ENCODE data around the gene KDM8.

The KDM8 gene

DNA sequence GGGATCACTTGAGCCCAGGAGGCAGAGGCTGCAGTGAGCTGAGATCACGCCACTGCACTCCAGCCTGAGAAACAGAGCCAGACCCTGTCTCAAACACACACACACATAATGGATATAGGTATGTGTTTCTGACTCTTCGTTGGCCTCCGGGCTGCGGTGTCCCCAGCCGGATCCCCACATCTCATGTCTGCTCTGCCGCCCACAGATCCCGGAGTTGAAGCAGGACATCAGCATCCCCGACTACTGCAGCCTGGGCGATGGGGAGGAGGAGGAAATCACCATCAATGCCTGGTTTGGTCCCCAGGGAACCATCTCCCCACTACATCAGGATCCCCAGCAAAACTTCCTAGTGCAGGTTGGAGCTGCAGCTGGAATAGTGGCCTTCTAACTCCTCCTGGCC lies 15.4 kb downstream of the KDM8 start:
- DNase-seq = no peak

DNA sequence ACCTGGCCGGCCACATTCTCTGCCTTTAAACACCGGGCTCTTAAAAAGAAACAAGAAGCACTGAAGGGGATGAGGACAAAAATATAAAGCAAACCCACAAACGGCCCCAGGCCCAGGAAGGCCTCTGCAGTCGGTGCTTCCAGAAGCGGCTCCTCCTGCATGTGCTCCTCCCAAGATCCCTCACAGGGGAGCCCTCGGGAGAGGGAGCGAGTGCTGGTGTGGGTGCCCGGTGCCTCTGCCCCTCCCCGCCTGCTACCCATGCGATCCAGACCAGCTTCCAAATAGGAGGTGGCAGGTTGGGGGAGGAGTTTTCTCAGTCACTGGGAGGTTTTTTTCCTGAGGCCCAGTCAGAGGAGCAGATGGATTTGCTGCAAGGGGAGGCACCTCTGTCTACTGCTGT lies 15.8 kb downstream of the KDM8 start:
- DNase-seq = no peak

DNA sequence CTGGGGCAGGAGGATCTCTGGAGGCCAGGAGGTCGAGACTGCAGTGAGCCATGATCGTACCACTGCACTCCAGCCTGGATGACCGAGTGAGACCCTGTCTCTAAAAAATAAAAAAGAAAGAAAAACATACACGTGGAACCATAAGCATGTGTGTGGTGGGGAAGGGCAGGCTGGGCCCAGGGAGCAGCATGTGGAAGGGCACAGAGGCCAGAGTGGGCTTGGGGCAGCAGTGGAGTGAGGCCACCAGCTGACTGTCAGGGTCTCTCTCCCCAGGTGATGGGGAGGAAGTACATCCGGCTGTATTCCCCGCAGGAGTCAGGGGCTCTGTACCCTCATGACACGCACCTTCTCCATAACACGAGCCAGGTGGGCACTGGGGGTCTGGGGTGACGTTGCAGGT lies 16.8 kb downstream of the KDM8 start:
- DNase-seq = no peak

DNA sequence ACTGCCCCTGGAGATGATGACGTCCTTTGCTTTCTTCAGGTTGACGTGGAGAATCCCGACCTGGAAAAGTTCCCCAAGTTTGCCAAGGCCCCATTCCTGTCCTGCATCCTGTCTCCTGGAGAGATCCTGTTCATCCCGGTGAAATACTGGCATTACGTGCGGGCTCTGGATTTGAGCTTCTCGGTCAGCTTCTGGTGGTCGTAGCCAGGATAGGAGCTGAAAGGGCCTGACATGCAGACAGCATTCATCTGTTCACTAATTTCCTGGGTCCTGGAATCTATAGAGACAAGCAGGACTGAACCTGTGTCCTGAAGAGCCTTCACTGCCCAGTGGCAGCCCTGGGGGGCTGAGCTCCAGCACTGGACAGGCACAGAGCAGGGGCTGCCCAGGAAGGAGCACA lies 17.2 kb downstream of the KDM8 start:
- no peak for DNase-seq

DNA sequence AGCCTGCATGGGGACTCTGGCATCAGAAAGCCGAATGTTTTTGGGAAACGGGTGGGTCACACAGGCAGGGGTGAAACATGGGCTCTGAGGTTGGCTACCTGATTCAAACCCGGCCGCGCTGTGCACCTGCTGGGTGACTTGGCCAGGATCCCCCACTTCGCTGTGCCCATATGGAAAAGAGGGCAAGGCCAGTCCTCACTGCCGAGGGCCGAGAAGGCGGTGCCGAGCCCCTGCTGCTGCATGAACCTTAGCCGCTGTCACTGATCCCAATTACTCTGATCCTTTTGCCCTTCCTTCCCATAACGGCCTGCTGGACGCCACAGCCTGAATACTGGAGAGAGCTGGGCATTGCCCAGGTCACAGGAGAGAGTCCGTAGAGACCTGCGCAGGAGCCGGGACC lies 17.7 kb downstream of the KDM8 start:
- DNase-seq = no peak

DNA sequence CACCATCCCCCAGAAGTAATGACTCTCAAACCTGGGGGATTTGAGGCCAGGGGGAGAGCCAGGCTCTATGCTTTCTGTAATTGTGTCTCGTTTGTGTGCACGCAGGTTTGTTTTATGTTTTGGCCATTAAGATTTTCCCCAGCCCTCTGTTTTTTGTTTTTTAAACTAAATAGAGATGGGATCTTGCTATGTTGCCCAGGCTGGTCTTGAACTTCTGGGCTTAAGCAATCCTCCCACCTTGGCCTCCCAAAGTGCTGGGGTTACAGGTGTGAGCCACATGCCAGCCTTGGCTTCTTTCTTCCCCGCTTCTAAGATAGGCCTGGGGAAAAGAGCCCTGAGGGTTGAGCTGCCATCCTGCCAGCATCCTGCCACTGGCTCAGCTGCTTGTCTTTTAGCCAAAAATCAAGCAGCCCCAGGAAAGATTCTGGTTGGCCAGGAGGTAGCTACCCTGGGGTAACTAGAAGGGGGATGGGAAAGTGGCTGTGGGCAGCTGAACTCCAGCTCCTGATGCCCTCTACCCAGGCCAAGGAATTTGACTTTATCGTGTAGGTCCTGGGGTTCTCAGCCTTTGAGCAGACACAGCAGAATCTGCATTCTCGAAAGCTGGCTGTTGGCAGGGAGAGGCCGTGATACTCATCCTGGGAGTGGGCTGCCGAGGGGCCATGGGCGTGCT lies 18.4 kb downstream of the KDM8 start:
- no peak for DNase-seq

DNA sequence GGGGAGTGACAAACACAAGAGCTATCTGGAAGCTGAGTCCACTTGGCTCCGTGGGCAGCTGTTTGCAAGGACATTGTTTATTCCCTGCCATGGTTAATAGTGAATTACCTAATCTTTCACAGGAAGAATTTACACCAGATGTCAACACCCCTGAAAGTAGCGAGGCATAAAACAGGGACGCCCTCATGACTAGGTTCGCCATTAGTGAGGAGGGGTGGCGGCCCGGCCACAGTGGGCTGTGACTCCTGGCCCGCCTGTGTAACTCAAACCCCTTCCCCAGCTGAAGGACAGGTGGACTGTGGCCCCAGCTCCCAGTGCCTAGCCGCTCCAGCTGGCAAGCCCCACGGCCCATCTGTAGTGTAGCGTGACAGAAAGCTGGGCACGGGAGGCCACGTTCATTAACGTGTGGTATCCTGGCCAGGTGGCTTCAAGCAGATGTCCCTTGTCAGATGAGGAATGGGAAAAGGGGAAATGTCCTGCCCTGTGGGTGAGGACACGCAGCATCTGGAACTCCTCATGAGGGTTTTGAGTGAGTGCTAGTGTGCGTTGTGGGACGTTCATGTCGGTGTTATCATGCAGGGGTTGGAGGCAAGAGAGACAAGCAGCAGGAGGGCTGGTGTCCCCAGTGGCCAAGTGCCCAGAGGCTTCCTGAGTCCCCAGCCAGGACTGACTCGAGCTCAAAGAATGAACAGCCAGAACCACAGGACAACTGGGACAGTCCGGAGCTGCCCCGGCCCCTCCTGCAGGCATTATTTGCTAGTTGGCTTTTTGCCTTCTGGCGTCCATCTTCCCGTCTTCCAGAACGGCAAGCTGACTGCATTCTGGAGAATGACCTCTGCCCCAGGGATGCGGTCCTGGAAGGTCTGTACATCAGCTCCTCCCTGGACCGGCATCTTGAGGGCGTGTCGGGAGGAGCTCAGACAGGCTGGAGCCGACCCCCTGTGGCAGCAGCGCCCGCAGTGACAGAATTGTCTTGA lies 19.2 kb downstream of the KDM8 start:
- DNase-seq = no peak

DNA sequence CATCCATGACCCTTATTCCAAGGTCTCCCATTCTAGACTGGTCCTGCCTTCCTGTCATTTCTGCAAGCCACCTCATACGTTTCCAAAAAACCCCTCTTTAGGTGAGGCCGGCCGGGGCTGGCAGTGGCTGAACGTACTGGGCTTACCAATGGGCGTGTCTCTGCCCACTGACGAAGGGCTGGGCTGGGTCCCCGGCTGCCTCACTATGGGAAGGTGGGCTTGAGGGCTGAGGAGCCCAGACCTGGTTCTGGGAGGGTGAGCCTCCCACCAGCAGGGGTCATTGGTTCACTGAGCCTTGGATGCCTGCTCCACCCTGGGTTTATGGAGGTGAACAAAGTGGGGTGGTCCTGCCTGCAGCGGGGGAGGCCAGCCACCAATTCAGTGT lies 19.9 kb downstream of the KDM8 start:
- no peak for DNase-seq

DNA sequence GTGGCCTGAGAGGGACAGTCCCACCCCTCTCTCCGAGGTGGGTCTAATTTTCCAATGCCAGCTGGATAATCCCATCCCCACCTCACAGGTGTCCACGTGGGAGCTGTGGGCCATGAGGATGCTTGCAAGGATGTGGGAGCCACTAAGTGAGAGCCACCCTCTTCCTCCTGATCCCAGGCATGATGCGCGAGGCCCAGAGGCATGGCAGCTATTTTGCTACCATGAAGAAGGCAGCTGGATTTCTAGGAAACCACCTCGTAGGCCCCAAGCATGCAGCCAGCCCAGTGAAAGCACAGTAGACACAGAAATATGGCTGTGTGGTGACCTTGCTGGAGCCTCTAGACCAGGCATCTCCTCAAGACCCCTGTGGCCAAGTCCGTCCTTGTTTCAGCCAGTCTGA lies 20.4 kb downstream of the KDM8 start:
- DNase-seq = no peak

DNA sequence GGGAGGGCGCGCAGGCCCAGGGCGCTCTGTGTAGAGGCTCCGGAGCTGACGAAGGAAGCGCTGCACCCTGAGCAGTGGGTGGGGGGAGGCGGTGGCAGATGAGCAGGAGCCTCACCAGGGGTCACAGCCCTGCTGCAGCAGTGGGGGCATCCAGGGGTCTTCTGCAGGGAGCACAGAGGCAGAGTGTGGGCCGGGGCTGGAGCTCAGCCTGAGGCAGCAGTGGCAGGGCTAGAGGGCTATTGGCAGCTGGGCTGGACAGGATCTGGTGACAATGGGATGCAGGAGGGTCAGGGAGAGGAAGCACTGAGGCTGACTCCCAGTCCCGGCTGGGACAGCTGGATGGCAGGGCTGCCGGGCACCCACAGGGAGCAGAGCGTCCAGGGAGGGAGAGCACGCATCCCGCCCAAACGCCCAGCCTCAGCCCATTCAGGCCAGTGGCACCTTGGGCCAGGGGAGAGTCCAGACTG lies 21.0 kb downstream of the KDM8 start:
- DNase-seq = no peak

DNA sequence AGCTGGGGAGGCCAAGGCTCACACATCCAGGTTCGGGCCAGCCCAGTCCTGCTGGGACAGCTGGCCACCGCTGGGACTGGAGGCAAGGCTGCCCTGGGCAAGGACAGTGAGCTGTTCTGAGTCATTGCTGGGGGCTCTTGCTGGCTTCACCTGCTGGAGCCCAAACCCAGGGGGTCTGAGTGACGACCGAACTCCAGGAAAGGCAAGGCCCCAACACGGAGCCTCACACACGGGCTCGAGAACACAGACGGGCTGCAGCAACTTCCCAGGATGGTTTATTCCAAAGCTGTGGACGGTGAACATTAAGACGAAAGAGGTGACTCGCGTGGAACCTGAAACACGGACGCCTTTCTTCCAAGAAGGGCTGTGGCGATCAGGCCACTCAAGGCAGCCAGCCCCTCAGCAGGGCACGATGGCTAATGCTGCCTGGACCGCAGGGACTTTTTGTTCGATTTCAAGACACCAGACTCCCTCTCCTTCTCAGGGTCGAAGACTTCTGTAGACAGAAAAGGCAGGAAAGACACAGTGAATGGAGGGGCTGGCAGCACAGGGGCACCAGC lies 21.5 kb downstream of the KDM8 start:
- no peak for DNase-seq

DNA sequence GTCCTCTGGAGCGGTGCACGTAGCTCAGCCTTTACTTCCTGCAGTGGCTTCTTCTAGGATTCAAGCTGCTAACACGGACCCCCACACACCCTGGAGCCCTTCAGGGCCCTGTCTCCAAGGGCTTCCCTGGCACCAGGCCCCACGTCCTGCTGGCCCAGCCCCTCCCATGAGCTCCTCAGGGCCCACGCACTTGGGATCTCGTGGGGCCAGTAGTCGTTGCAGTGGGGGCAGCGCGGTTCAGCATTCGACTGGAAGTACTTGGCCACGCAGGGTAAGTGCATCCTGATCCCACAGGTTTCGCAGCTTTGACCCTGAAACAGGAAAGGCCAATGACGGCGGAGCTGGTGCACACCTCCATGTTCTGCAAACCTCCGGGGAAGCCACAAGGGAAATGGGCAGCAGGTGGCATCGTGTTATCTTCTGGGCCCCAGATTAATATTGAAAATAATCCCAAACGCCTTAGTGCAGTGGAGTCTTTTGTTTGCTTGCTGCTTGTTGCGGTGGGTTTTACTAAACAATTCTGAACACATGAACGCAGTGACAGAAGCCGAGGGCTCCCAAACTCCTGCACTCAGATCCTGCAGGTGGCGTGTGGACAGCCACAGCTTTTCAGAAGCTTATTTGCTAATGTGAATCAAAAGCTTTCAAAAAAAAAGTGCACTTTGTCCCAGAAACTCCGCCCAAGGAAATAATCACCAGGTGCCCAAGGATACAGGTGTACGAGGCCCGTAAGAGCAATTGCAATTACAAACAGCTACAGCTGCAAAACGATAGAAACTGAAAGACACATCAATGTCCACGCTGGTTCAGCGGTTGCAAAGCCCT lies 22.4 kb downstream of the KDM8 start:
- peak; percentile 11 for DNase-seq

DNA sequence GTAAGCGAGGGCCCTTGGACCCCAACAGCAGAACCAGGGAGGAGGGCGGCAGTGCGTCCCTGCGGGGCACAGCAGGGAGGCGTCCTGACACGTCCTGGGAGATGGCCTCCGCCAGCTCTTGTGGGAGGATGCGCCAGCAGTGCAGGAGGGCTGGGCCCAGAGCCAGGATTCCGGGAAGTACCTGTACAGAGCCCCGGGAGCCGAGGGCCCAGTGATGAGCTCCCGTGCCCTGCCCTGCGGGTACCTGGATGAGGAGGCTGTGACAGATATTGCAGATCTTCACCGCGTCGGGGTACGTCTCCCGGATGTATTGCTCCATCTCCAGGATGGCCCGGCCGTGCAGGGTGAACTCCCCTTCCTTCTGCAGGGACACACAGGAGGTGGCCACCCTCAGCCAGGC lies 23.1 kb downstream of the KDM8 start:
- no peak for DNase-seq

DNA sequence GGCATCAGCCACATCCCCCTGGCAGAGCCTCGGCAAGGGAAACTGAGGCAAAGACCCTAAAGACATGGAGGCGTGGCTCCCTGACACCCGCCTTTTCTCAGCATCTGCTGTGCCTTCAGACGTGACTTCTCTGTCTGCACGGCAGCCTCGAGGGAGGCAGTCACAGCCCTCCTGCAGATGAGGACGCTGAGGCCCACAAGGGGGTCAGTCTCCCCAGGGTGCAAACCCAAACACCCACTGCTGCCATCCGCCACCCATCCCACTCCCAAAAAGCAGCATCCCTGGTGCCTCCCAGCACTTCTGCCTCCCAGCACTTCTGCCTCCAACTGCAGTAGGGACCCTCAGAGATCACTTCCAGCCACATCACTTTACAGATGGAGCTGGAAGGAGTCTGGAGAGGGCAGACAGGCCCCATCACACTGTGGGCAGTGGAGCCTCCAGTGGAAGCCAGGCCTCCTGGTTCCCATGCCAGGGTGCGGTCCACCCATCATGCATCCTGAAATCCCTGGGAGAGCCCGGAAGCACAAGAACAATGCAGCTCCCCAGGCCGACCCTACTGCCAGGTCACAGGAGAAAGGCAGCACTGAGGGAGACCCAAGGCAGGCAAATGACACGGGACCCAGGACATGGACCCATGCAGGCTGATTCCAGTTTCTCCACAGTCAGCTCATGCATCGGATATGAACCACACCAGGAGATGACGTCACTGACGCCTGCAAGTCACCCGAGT lies 23.8 kb downstream of the KDM8 start:
- DNase-seq = no peak

DNA sequence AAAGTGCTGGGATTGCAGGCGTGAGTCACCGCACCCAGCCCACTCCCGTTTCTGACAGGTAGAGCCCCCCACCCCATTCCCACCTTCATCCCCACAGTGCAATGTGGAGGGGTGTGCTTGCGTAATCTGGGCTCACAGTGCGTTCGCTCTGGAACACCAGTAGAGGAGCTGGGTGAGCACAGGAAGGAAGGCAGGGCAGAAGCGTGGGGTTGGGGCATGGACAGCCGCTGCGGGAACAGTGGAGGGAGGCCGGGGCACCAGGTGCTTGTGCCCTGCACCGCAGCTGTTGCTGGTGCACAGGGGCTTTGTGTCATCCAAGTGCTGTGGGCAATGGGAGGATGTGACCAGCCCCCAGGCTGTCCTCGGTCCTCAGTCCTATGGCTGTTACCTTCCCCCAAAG lies 24.7 kb downstream of the KDM8 start:
- DNase-seq = no peak

DNA sequence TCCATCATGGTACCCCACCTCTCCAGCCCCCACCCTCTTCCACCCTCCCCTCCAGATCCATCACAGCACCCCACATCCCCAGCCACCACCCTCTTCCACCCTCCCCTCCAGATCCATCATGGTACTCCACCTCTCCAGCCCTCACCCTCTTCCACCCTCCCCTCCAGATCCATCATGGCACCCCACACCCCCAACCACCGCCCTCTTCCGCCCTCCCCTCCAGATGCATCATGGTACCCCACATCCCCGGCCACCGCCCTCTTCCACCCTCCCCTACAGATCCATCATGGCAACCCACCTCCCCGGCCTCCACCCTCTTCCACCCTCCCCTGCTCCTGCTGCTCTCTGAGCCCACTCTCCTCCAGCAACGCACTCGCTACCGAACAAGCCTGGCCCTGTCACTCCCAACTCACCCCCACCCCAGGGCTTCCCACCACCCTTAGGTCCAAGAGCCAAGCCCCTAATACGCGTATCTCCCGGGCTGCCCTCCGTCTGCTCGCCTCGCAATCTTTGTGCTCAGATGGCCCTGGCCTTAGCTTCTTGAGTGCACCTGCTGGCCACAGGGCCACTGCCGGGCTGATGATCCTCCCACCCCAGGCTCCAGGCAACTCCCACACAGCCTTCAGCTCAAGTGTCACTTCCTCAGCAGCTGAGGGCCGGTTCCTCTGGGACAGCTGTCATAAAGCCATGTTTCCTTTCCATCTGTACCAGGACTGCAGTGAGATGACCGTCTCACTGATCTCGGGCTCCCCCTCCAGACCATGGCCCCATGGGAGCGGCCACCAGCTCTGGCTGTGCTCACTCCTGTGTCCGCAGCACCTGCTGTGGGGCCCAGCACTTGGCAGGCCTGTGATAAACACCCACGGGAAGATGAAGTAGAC lies 25.5 kb downstream of the KDM8 start:
- DNase-seq = no peak

DNA sequence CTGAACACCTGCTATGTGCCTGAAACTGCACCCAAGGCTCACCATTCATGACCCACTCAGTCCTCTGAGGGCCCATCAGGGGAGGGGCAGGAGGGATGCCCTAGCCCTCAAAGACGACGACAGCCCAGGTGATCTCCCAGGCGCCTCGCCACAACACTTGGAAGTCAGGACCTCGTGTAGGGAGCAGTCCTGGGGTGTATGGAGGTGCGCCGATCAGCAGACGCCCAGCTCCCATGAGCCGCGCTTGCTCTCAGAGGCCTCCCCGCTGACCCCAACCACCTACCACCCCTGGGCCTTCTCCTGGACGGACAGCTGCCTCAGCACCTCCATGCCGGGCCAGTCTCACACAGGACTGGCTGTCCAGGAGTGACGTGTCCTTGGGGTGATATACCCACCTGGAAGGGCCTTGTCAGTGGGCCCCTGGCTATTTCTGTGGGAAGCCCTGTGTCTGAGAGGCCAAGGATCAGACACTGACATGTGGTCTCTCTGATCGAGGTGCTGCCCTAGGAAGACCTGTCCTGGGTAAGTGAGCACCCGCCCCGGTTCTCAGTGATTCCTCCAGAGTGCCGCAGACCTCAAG lies 26.7 kb downstream of the KDM8 start:
- no peak for DNase-seq

DNA sequence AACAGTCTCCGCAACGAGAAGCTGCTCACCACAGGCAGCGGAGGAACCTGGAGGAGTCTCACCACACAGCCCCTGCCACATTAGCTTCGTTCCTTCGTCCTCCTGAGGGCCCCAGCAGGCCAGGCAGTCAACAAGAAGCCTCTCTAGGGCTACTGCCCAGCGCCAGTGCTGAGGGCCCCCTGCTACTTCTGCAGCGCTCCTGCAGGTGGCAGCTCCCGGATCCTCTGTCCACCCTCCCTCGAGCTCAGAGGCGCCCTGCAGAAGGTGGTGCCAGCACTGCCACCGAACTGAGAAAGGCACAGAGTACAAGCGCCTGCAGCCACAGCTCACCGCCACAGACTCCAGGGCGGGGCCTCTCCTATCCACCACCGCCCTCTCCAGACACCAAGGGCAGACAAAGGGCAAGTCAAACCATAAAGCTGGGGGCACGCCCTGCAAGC lies 27.3 kb downstream of the KDM8 start:
- no peak for DNase-seq

DNA sequence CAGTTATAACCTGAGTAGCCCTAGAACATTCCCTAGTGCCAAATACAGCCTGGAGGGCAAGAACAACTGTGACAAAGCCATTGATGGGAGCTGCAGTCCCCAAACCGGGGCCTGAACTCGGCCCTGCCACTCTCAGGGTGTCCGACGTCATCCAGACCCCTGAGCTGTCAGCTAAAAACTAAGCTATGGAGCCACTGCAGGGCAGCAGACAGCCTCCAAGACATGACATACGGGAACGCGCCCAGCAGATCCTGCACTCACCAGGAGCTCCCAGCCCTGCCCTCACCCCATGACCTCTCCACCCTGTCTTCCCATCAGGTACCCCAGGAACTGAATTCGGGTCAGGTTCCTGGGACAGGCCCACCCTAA lies 28.4 kb downstream of the KDM8 start:
- DNase-seq = no peak

DNA sequence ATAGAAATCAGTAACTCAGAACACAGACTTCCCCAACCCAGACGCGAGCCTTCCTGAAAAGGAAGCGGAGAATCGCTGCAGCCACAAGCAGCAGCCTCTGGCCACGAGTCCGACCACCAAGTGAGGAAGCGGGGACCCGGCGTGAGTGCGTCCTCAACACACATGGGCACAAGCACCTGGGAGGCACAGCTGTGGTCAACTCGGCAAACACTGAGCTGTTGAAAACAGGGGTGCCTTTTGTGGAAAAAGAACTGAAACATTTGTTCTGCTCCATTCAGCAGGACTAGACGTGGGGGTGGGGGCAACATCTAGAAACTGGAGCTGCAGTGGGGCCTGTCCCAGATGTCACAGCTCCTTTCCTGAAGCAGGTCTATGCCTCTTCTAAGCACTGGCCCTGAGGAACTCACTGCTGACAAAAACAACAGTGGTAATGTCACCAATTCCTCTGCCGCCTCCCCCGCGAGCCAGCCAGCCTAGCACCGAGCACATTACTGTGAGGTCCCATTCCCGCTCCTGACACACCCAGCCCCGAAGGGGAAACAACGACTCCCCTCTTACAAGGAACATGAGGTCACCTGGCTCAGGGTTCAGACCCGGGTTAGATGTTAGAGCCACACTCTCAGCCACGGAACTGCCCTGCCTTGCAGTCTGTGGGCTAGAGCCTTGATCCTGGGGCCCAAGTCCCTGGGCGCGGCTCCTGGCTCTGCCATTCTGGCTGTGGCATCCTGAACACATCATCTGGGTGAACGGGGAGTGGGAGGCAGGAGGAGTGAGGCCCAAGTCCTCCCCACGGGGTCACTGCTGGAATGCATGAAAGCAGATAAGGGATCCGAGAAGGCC lies 29.0 kb downstream of the KDM8 start:
- DNase-seq = no peak

All from NCI-H1417 treated with DMSO at 0.1 percent for 48 hours (cell line).